Activated CD4-positive, CD25-positive, alpha-beta regulatory T cell treated with anti-CD3 and anti-CD28 coated beads, Interleukin-2, amount 50 U/mL, for 24 hours (primary cell): ENCODE results near the gene GRM5.
A peak's percentile ranks its signal among the peaks of the same experiment; 100 is the strongest.
"Not testable (repeated sequence)": the region's sequence is repeated elsewhere in the genome, so short reads cannot be mapped to it uniquely, and the experiment has no call there.

Experiments used
- ATAC-seq, 2 donors: fragments of 150-1000 bp; cut with Tn5 transposase; one replicate each; pipeline ENCODE4 v1.10.0; 2021; ENCODE audit warnings: mild to moderate bottlenecking in 1 of 2, moderate library complexity in 1 of 2

Gene GRM5

GRCh38 chr11:88972210-88972609, 93.6 kb downstream of the GRM5 start:
- no peak for ATAC-seq

- not testable (repeated sequence) for ATAC-seq
Measured at GRCh38 chr11:88961621-88962020, 104.2 kb downstream of the GRM5 start.

GRCh38 chr11:88959857-88960256, 105.9 kb downstream of the GRM5 start:
- not testable (repeated sequence) for ATAC-seq

- no peak for ATAC-seq
Measured at GRCh38 chr11:88950975-88951374, 114.8 kb downstream of the GRM5 start.

- not testable (repeated sequence) for ATAC-seq
Measured at GRCh38 chr11:88948908-88949307, 116.9 kb downstream of the GRM5 start.

- ATAC-seq, result not testable (repeated sequence)
Measured at GRCh38 chr11:88947843-88948572, 117.8 kb downstream of the GRM5 start.

GRCh38 chr11:88929665-88930064, 136.1 kb downstream of the GRM5 start:
- ATAC-seq, result not testable (repeated sequence)

- not testable (repeated sequence) for ATAC-seq
Measured at GRCh38 chr11:88917065-88917464, 148.7 kb downstream of the GRM5 start.

GRCh38 chr11:88909500-88909899, 156.3 kb downstream of the GRM5 start:
- no peak for ATAC-seq

GRCh38 chr11:88901436-88901835, 164.3 kb downstream of the GRM5 start:
- ATAC-seq, result not testable (repeated sequence)

- ATAC-seq, result not testable (repeated sequence)
Measured at GRCh38 chr11:88888855-88889254, 176.9 kb downstream of the GRM5 start.

- no peak for ATAC-seq
Measured at GRCh38 chr11:88886796-88887195, 179.0 kb downstream of the GRM5 start.

- not testable (repeated sequence) for ATAC-seq
Measured at GRCh38 chr11:88882800-88883199, 183.0 kb downstream of the GRM5 start.

GRCh38 chr11:88861618-88862017, 204.2 kb downstream of the GRM5 start:
- no peak for ATAC-seq

GRCh38 chr11:88860431-88860830, 205.4 kb downstream of the GRM5 start:
- not testable (repeated sequence) for ATAC-seq

- ATAC-seq, result not testable (repeated sequence)
Measured at GRCh38 chr11:88853963-88854362, 211.8 kb downstream of the GRM5 start.

GRCh38 chr11:88851547-88851946, 214.2 kb downstream of the GRM5 start:
- not testable (repeated sequence) for ATAC-seq

GRCh38 chr11:88849773-88850172, 216.0 kb downstream of the GRM5 start:
- not testable (repeated sequence) for ATAC-seq

GRCh38 chr11:88849368-88849767, 216.4 kb downstream of the GRM5 start:
- ATAC-seq, result no peak

- ATAC-seq, result not testable (repeated sequence)
Measured at GRCh38 chr11:88846266-88846665, 219.5 kb downstream of the GRM5 start.

- not testable (repeated sequence) for ATAC-seq
Measured at GRCh38 chr11:88844941-88845340, 220.8 kb downstream of the GRM5 start.

- ATAC-seq, result peak; percentile 59 to 62
Measured at GRCh38 chr11:88843766-88844426, 221.9 kb downstream of the GRM5 start.

- not testable (repeated sequence) for ATAC-seq
Measured at GRCh38 chr11:88838139-88838538, 227.6 kb downstream of the GRM5 start.

- ATAC-seq, result not testable (repeated sequence)
Measured at GRCh38 chr11:88835709-88836108, 230.1 kb downstream of the GRM5 start.
